HL-60 (cell line): Measurements from ENCODE around the gene HPCAL1.

ENCODE experiments used
- DNase-seq, 2 experiments: peaks; one replicate each; pipeline ENCODE4 v3.0.0-alpha.2; 2010 to 2020; ENCODE audit warnings: low read depth in 1 of 2, low spot score in 1 of 2
- H3K27ac ChIP-seq: fragments of 250-450 bp; sonication (Bioruptor Pico); replicated peaks from 2 replicates; pipeline ENCODE4 v1.5.1; 2020; ENCODE audit warnings: mild to moderate bottlenecking, moderate library complexity
- H3K27me3 ChIP-seq: fragments of 250-450 bp; sonication (Bioruptor Pico); 2 replicates; pipeline ENCODE4 v1.5.1; 2021; ENCODE audit warnings: mild to moderate bottlenecking, moderate library complexity; ENCODE audit not compliant: insufficient read depth, poor library complexity, severe bottlenecking
- H3K4me3 ChIP-seq: replicated peaks from 2 replicates; pipeline ENCODE4 v1.5.1; 2011; ENCODE audit warnings: mild to moderate bottlenecking, control low read depth, low read length; ENCODE audit not compliant: insufficient read depth
- CTCF ChIP-seq: IDR thresholded peaks from one replicate; pipeline ENCODE4 v1.5.1; 2011; ENCODE audit warnings: low read length, control low read depth, inconsistent platforms; ENCODE audit not compliant: insufficient read depth
- GABPA ChIP-seq: IDR thresholded peaks from 2 replicates; pipeline ENCODE4 v1.6.1; 2012; ENCODE audit warnings: low read depth
- POLR2AphosphoS5 ChIP-seq: IDR thresholded peaks from 2 replicates; pipeline ENCODE4 v1.6.1; 2012; ENCODE audit warnings: low read depth
- REST ChIP-seq: IDR thresholded peaks from 2 replicates; pipeline ENCODE4 v1.6.1; 2012; ENCODE audit warnings: low read depth; ENCODE audit not compliant: insufficient replicate concordance
- SPI1 ChIP-seq: IDR thresholded peaks from 2 replicates; pipeline ENCODE4 v1.6.1; 2012; ENCODE audit warnings: low read depth, mild to moderate bottlenecking, borderline replicate concordance

Gene HPCAL1

GRCh38 chr2:10340593-10340975 lies 37.9 kb downstream of the HPCAL1 start:
- no peak for TF ChIP-seq SPI1
- TF ChIP-seq CTCF = no peak
- TF ChIP-seq POLR2AphosphoS5 = no peak
- TF ChIP-seq GABPA = no peak
- Histone ChIP-seq H3K4me3 (no peak overlapping the region), H3K27me3 (no peaks in the 10 kb centered on the region)

GRCh38 chr2:10341193-10341592 lies 38.5 kb downstream of the HPCAL1 start:
- TF ChIP-seq REST (no peak), GABPA (no peak), POLR2AphosphoS5 (no peak), SPI1 (no peak), CTCF (no peak)
- DNase-seq = no peak

More at GRCh38 chr2:10340593-10340975, 37.9 kb downstream of the HPCAL1 start:
- DNase-seq = no peak
- H3K27ac ChIP-seq = no peak overlapping the region

GRCh38 chr2:10342245-10342951 lies 39.7 kb downstream of the HPCAL1 start:
- no peaks in the 10 kb centered on the region for H3K27me3 ChIP-seq
- no peak overlapping the region for H3K27ac ChIP-seq
- H3K4me3 ChIP-seq = no peak overlapping the region
- no peak for DNase-seq
- TF ChIP-seq CTCF (no peak), GABPA (no peak), SPI1 (no peak), POLR2AphosphoS5 (no peak), REST (no peak)

More at GRCh38 chr2:10341193-10341592, 38.5 kb downstream of the HPCAL1 start:
- no peaks in the 10 kb centered on the region for H3K27me3 ChIP-seq
- H3K4me3 ChIP-seq = no peak overlapping the region
- no peak overlapping the region for H3K27ac ChIP-seq

GRCh38 chr2:10343191-10343590 lies 40.5 kb downstream of the HPCAL1 start:
- TF ChIP-seq POLR2AphosphoS5 = no peak
- TF ChIP-seq SPI1 = no peak
- no peak for TF ChIP-seq REST
- no peak for TF ChIP-seq GABPA
- TF ChIP-seq CTCF = no peak
- DNase-seq = no peak
- H3K27ac ChIP-seq = no peak overlapping the region

More at GRCh38 chr2:10343191-10343590, 40.5 kb downstream of the HPCAL1 start:
- Histone ChIP-seq H3K4me3 (no peak overlapping the region), H3K27me3 (no peaks in the 10 kb centered on the region)
